AG04450 (cell line): ENCODE measurements around the gene WDR86. TPM values are rescaled to one million over a fixed set of nuclear protein-coding genes. Genes with fewer than 3 reads are reported as not detected.

ENCODE experiments used
- CTCF ChIA-PET: fragments of 300-600, 350-600 bp; formaldehyde crosslinking; extraction: SDS; loops from one replicate; lab custom pipeline; 2022; ENCODE audit warnings: antibody characterized with exemption, inconsistent platforms; lab: Charles Lee
- POLR2A ChIA-PET: fragments of 350-600 bp; formaldehyde crosslinking; extraction: SDS; loops from one replicate; lab custom pipeline; 2021; ENCODE audit warnings: antibody characterized with exemption, inconsistent platforms; lab: Yijun Ruan, JAX
- DNase-seq: peaks from one replicate; pipeline ENCODE4 v3.0.0-alpha.2; 2011; ENCODE audit warnings: low read depth, low spot score
- H3K27ac ChIP-seq: one replicate; pipeline ENCODE4 v1.5.1; 2012; ENCODE audit warnings: low read depth, low read length, control low read depth
- H3K27me3 ChIP-seq: one replicate; pipeline ENCODE4 v1.6.0; 2012; ENCODE audit warnings: low read length; ENCODE audit not compliant: control insufficient read depth, insufficient read depth
- H3K4me3 ChIP-seq: 2 replicates; pipeline ENCODE4 v1.5.1; 2011; ENCODE audit warnings: mild to moderate bottlenecking, low read depth, low read length, control low read depth
- H3K9me3 ChIP-seq: 2 replicates; pipeline ENCODE4 v1.5.1; 2012; ENCODE audit warnings: low read length; ENCODE audit not compliant: control insufficient read depth, insufficient read depth
- CTCF ChIP-seq: IDR thresholded peaks from 2 replicates; pipeline ENCODE4 v1.5.1; 2011; ENCODE audit warnings: low read depth, low read length, control low read depth, inconsistent platforms
- polyA plus RNA-seq: library from polyadenylated mRNA; depleted of rRNA; stranded (reverse); fragments of >200 nt; gene quantifications from 2 replicates; pipeline ENCODE4 v1.2.3, GENCODE V29; 2011

The WDR86 gene
- polyA plus RNA-seq, 1 experiment: 0.15 TPM

- Histone ChIP-seq H3K27me3 (peaks cover 35% of the 10 kb centered on the region), H3K9me3 (no peaks in the 10 kb centered on the region; the same call in 1 of the 2 replicates), H3K4me3 (no peak overlapping the region), H3K27ac (no peak overlapping the region)
- ChIA-PET POLR2A (no interaction called here), CTCF (no interaction called here)
- DNase-seq: no peak
- no peak for TF ChIP-seq CTCF
These were observed 5.4 kb downstream of the WDR86 start for GRCh38 chr7:151404216-151405011.

DNA sequence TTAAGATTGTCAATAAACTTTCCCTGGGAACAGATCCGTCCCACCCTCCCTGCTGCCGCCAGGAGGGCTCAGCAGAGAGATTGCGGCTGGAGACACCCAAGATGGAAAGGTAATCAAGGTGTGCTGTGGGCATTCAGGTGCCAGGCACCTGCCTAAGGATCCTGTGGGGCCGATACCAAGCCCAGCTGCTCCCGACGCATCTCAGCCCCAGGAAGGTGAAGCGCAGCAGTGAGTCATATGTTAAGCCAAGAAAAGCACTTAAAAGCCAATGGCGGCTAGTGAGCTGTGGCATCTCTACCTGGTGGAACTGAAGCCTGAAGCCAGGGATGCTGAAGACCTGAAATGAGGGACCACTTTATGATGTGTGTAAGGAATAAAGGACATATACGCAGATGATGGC lies 6.1 kb downstream of the WDR86 start:
- no peak overlapping the region for H3K27ac ChIP-seq
- no peak overlapping the region for H3K4me3 ChIP-seq
- peaks cover 30% of the 10 kb centered on the region for H3K27me3 ChIP-seq
- ChIA-PET CTCF (no interaction called here), POLR2A (no interaction called here)
- no peaks in the 10 kb centered on the region; the same call in 1 of the 2 replicates for H3K9me3 ChIP-seq
- no peak for DNase-seq
- TF ChIP-seq CTCF: no peak

- POLR2A ChIA-PET: no interaction called here
- Histone ChIP-seq H3K27me3 (peaks cover 18% of the 10 kb centered on the region), H3K9me3 (peaks cover 6% of the 10 kb centered on the region), H3K4me3 (no peak overlapping the region), H3K27ac (no peak overlapping the region)
- CTCF ChIA-PET: no interaction called here
- no peak for DNase-seq
- TF ChIP-seq CTCF: no peak
These were observed 7.6 kb downstream of the WDR86 start for GRCh38 chr7:151402029-151402835.

DNA sequence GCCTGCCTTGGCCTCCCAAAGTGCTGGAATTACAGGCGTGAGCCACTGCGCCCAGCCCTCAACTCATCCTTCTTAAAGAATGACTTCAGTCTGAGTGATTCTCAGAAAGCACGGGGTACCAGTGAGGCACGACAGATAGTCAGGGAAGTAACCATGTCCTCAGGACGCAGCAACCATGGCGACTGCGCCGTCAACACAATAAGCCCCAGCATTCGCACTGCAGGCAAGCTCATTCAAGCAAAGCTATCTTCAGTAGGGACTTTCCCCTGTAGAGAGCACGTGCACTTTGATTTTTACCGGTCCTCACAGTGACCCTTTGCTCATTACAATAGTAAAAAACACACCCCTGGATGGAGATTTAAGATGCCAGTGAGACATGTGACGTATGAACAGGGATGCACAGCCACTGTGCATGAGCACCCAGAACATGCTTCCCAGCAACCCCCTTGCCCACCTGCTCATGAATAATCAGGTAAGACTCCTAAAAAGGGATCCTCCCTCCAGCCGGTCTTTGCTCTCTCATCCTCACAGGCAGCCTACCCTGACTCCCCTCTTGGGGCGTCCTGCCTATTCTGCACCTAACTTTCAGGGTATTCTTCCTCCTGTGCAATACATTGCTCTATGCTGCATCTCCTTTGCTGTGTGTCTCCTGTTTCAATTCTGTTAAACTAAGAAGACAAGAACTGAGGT lies 9.1 kb downstream of the WDR86 start:
- ChIA-PET CTCF (no interaction called here), POLR2A (no interaction called here)
- peaks cover 14% of the 10 kb centered on the region for H3K27me3 ChIP-seq
- H3K4me3 ChIP-seq: no peak overlapping the region
- TF ChIP-seq CTCF: no peak
- H3K27ac ChIP-seq: no peak overlapping the region
- peaks cover 8% of the 10 kb centered on the region for H3K9me3 ChIP-seq
- no peak for DNase-seq

GRCh38 chr7:151399906-151400305 lies 9.9 kb downstream of the WDR86 start:
- peaks cover 5% of the 10 kb centered on the region for H3K27me3 ChIP-seq
- H3K9me3 ChIP-seq: peaks cover 8% of the 10 kb centered on the region
- no peak overlapping the region for H3K27ac ChIP-seq
- DNase-seq: no peak
- POLR2A ChIA-PET: no interaction called here
- no peak overlapping the region for H3K4me3 ChIP-seq
- no peak for TF ChIP-seq CTCF
- CTCF ChIA-PET: no interaction called here
